MM.1S (cell line): ENCODE results near the gene BID.

Experiments
- EZH2 ChIP-seq: fragments of 300-600 bp; sonication (generic); optimal IDR thresholded peaks from 2 replicates; pipeline ENCODE3; 2017; ENCODE audit warnings: low read depth, mild to moderate bottlenecking, antibody characterized with exemption, low read length, mixed read lengths
- EZH2phosphoT487 ChIP-seq: fragments of 300-600 bp; sonication (generic); IDR thresholded peaks from 2 replicates; pipeline ENCODE4 v1.6.1; 2018; ENCODE audit warnings: antibody characterized with exemption, low read length
- TF ChIP-seq, protein P1 (sequence below): fragments of 300-600 bp; sonication (generic); IDR thresholded peaks from 2 replicates; pipeline ENCODE4 v1.5.1; 2016; ENCODE audit warnings: antibody characterized with exemption, low read length, mixed read lengths

- TF ChIP-seq EZH2 (no peak), EZH2phosphoT487 (no peak)
- TF ChIP-seq, protein P1, sequence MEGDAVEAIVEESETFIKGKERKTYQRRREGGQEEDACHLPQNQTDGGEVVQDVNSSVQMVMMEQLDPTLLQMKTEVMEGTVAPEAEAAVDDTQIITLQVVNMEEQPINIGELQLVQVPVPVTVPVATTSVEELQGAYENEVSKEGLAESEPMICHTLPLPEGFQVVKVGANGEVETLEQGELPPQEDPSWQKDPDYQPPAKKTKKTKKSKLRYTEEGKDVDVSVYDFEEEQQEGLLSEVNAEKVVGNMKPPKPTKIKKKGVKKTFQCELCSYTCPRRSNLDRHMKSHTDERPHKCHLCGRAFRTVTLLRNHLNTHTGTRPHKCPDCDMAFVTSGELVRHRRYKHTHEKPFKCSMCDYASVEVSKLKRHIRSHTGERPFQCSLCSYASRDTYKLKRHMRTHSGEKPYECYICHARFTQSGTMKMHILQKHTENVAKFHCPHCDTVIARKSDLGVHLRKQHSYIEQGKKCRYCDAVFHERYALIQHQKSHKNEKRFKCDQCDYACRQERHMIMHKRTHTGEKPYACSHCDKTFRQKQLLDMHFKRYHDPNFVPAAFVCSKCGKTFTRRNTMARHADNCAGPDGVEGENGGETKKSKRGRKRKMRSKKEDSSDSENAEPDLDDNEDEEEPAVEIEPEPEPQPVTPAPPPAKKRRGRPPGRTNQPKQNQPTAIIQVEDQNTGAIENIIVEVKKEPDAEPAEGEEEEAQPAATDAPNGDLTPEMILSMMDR, result no peak
Observed at GRCh38 chr22:17806437-17806836, 32.2 kb upstream of the BID start.
